Hematopoietic multipotent progenitor cell treated with erythropoietin and hydrocortisone succinate and interleukin-3 and kit ligand, for 17 days (in vitro differentiated cells): ENCODE results near the gene DUSP7.

Experiments used
- DNase-seq: peaks from one replicate; pipeline ENCODE4 v3.0.0-alpha.2; 2015; ENCODE audit warnings: low spot score

DUSP7 gene, protein sequence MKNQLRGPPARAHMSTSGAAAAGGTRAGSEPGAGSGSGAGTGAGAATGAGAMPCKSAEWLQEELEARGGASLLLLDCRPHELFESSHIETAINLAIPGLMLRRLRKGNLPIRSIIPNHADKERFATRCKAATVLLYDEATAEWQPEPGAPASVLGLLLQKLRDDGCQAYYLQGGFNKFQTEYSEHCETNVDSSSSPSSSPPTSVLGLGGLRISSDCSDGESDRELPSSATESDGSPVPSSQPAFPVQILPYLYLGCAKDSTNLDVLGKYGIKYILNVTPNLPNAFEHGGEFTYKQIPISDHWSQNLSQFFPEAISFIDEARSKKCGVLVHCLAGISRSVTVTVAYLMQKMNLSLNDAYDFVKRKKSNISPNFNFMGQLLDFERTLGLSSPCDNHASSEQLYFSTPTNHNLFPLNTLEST

DNA sequence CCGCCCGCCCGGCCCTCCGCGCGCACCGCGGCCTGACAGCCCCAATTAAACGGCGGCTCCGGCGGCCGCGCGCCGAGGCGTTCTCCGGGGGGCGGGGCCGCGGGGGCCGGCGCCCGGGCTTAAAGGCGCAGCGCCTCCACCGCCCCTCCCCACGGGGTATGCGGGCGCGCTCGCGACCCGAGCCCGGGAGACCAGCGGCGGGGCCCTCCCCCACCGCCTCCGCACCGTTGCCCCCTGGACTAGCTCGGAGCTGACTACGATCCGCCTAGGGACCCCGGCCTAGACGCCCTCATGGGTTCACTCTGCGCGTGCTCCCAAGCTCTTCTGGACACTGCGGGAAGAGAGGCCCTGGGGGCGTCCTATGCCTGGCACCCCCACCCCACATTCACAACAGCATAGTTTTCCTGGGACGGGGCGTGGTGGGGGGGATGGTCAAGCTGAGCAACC lies at the start of gene DUSP7:
Gene DUSP7 (minus strand): TSS at position 51 of the 447 bp plus-strand sequence. CDS start 205 bp downstream, outside the sequence.
- DNase-seq, result peak; percentile 67

DNA sequence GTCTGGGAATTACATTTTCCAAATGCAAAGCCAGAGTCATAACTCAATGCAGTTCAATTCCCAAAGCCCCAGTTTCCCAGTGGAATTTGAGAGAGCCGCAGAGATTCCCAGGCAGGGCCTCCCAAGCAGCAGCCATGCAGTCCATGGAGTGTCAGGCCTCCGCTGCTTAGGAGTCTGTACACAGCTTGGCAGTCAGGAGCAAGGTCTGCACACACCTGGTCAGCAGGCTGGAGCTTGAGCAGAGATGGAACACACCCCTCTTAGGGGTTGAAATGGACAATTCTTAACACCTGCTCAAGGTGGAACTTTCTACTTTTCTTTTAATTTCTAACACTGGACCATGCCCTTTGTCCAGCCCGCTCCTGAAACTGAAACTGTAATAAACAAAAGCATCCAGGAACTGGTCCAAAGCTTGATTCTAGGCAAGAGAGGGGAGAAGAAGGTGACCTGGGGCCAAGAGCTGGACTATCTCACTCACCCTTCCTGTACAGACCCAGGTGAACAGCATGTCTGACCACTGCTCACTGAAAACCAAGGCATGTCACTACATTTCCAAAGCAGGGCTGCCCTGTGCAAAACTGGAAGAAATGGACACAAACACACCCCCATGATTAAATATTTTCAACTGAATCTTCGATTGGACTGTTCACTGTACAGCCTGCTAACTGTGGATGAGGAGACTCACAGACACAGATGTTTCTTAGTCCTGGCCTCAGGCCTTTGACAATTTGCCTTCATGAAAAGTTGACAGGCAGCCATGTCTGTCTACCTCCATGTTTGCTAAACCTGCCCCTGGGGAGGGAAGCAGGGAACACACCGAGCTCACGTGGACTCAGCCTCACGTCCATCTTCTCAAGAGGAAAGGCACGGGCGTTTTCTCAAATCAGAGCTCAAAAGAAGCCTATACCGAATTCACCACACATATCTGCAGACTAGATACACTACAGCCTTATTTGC lies 48.6 kb upstream of the DUSP7 start:
- no peak for DNase-seq

DNA sequence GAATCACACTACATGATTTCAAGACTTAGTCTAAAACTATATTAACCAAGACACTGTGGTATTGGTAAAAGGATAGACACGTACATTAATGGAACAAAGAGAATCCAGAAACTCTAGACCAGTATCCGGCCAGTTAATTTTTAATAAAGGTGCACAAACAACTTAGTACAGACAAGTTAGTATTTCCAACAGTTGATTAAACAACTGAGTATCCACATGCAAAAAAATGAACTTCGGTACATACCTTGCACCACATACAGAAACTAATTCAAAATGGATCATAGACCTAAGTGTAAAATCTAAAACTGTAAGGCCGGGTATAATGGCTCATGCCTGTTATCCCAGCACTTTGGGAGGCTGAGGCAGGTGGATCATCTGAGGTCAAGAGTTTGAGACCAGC lies 46.6 kb upstream of the DUSP7 start:
- no peak for DNase-seq

DNA sequence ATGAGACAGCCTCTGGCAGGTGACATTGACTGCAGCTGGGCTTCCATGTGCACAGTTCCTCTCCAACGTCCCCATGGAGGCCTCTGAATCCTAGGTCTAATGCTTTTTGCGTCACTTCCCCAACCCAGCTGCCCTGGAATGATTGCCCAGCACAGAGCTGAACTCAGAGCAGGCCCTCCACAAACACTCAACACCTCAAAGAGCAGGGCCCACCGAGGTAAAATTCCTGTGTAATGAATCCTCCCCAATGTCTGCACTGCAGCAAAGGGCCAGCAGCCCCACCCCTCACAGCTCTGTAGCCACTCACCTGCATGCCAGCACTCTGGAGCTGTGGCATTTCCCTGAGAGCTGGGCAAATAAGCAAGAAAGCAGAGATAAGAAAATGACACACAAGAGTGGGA lies 42.6 kb upstream of the DUSP7 start:
- DNase-seq, result no peak

DNA sequence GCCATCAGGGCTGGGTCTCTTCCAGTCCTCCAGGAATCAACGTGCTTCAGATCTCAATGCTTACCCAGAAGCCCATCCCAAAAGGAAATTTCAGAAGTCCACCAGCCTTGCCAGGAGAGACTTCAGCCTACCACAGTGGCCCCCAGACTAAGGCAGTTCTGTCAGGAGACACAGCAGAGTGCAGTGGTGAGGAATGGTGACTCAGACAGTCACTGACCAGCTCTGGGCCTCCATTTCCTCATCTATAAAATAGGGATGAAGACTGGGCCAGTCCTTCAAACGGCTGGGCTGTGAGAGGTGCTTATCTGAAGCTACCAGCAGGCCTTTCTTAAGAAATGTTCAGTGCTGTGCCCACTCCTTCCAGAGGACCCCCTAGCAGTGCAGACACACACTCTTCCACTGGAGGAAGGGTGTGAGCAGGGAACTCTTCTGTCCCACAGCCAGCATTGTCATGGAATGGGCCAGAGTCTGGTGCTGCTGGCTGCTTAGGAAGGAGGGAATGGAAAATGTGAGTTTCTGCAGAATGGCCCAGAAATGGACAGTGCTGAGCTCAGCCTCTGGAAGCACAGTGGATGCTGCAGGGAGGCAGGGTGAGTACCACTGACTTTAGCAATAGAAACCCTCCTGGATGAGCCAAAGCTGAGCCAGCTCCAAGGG lies 41.6 kb upstream of the DUSP7 start:
- DNase-seq, result no peak

DNA sequence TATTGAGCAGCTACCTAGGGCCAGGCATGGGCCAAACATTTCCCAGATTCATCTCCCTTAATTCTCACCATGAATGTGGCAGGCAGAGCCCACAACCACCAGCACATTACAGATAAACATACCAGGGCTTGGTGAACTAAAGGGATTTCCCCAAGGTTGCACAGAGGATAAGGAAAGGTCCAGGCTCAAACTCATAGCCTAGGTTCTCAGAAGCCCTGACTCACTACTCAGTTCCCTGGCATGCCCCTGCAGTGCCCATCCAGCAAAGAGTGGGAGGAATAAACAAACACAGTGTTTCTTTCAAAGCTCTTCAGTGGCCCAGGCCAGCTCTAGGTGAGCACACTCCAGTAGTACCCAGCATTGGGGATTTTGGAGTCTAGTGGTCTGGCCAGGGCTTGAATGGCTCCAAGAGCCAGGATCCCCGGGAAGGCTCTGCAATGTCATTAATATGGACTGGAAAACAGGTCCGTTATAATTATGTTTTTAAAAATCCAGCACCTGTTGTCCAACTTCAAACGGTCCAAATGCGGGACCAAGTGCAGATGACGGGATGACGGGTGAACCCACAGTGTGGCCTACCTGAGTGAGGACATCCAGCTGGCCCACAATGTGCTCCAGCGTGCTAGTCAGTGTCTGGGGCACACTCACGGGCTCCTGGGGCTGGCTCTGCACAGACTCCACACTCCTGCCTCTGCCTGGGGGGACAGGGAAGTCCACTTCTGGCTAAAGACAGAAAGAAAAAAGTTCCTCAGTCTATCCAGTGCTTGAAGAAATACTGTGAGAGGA lies 39.8 kb upstream of the DUSP7 start:
- DNase-seq, result no peak

DNA sequence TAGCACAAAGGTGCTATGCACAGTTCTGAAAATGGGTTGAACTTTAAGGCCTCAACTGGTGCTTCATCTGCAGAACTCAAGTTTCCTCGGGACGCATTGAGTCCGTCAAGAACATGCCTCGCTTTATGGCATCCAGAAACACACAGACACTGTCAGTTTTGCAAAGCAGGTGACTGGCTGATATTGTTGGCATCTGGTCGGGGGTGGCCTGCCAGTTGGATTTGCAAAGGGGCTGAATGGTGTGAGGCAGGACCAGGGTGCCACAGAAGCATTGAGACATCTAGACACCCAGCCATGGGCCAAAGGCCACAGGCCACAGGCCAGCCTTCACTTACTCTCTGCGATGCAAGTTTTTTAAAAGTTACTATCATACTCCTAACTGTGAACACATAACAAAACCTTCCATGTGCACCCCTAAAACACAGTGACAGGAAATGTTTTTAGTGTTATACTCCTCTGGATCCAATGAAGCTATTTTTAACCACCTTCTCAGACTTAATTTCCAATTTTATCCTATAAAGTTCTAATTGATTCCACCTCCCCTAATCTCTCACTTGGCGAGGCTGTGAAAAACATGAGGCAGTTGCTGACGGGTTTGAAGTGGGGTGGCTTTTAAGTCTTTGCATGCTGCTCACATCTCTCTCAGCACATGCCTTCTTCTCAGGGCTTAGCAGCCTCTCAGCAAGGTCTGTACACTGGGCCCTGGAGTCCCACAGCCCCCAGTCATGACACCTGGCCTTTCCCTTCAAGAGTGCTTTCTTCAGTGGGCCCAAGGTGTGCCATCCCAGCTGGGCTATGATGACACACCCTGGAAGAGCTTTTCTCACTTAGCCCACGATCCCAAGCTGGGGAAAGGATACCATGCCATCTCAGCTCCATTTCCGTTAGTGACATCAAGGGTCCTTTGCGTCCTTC lies 38.5 kb upstream of the DUSP7 start:
- no peak for DNase-seq

DNA sequence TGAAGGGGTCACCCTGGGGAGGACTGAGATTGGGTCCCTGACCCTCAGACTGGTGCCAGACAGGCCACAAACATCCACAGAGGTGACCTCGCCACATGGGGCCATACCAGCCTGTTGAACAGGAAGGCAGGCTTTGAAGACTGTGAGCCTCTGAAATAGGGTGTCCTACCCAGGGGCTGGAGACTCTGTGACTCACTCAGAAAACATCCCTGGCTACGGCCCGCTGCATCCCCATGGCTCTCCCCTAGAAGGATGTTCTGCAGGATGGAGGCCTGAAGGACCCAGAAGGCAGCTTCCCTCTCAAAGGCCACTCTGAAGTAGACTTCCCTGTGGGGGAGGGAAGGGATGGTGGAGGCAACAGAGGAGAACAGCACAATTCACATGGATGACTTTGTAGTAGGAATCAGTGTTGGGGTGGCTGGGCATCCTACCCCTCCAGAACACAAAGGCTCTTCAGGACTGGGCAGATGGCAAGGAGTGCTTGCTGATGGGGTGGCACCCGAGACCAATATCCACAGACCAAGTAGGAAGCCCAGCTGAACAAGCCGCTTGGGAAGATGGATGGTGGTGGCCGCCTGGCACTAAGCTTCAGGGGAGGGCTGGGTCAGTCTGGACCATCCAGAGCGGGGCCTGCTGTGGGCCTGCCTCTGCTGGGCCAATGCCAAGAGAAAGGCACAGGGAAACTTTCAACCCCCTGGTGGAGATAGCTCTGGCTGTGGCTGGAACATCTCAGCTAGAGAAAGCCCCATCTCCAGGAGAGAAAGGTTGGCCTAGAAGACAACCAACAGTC lies 37.6 kb upstream of the DUSP7 start:
- no peak for DNase-seq

DNA sequence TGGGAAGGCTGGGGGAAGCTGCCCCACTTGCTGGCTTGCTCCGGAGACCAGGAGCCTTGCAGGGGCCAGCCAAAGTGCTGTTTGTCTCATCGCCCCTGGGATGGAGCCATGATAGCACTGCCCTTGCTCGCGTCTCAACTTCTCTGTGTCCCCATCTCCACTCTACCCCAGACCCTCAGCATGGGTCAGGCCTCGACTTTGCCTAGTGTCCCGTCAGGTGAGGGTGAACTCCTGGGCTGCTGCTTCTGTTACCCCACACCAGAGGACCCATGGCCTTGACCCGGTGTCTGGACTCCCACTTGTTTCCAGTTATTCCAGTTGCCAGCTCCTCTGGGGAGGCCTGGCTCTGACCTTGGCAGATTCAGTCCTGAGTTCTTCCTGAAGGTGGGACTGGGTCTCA lies 36.5 kb upstream of the DUSP7 start:
- no peak for DNase-seq

DNA sequence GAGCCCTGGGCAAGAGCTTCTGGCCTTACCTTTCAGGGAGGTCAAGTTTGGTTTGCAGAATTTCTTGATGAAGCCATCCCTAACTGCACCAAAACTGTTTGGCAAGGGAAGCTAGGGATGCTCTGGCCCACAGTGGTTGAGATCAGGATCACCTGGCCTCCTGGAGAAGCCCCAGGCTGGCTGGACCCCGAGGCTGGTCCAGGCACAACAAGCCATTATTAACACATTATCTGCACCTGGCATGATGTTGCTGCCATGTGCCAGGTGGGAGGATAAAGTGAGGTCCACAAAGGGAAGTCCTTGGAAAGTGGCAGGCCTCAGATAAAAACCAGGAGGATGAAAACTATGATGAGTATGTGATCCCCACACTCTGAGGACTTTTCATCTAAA lies 35.9 kb upstream of the DUSP7 start:
- no peak for DNase-seq

DNA sequence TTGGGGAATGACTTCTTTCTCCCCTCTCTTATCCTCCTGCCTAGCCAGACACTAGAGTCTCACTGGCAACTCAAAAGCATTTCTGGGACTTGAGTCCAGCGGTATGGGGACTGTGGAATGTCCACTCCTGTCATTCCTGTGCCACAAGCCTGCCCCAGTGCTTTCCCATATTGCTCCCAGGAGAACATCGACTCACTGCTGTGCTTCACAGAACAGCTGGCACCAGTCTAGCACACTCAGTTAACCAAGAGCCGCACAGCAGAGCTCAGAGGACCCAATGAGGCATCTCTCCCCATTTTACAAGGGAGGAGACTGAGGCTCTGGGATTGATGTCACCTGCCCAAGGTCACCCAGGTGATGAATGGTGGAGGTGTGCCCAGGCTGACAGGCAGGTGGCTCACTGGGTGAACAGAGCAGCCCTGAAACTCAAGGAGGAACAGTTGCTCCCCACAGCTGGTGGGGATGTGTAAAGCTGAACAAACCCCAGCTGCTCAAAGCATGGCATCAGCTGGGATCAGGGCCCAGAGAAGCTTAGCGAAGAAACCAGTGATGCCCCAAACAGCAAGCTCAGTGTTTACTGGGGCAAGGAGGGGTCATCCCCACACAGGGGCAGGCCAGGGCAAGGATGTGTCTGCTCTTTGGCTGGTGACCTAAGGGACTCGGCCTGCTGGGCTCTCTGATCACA lies 35.4 kb upstream of the DUSP7 start:
- DNase-seq, result no peak

DNA sequence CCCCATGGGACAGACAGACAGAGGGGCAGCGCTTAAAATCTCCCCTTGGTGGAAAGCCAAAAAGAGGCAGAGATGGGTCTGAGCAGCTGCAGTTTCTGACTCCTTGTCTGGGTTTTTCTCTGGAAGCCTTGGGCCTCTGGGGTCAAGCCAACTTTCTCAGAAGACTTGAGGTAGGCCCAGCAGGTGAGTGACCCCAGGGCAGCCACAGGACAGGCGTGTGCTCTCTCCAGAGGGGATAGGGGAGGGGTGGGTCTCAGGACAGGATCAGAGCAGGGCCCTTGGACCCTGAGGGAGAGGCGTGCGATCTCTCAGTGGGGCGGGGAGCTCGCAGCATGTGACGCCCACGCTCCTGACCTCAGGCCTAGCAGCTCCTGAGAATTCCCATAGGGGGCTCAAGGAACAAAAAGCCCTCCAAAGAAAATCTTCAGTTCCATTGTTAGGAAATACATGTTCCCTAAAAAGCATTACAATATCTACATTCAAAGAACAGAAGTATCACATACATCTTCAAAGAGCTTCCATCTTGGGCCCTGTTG lies 34.6 kb upstream of the DUSP7 start:
- DNase-seq, result no peak

DNA sequence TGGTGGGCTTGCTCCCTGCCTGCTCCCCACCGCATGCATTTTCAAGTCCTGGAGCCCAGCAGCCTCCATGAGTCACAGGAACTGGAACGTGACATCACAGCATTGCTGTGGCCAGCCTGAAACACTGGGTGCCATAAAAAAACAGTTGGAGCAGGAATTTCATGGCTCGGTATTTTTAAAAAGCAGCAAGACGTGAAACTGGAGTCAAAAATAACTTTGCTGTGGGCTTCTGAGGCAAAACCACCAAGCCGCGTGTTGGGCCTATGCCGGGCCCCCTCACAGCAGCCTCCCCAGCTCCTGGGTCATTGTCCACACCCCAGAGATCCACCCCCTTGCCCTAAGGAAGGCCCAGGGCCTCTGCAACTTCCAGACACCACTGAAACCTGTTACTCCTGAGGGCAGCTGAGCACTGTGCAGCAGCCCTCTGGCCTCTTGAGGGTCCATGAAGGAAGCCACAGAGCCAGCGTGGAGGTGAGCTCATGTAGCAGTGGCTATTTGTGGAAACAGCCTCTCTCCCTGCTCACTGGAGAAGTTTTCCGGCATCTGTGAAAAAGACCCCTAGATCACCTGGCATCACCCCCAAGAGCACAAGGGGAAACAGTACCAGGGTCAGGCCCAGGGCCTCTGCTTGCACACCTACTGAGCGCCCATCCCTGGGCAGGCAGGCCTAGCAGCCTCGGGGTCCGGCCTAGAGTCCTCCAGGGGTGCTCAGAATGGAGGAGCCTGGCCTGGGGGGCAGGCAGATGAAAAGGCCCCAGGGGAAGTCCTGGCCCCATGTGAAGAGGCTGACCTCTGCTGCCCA lies 34.0 kb upstream of the DUSP7 start:
- no peak for DNase-seq

DNA sequence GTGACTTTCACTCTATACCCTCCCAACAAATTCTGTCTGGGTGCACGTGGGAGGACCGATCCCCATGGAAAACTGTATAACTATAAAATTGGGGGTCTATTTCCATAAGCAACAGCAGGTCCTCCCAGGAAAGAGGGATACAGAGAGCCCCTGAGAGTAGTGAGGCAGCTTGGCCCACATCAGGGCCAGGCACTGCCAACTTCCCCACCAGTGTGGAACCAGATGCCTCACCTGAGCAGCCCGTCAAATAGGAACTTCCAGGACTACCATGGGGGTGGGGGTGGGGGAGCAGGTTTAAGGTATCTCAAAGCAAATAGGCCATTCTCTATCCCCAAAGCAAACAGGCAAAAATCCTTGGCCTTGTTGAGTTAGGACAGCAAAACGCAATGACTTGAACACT lies 33.3 kb upstream of the DUSP7 start:
- no peak for DNase-seq

DNA sequence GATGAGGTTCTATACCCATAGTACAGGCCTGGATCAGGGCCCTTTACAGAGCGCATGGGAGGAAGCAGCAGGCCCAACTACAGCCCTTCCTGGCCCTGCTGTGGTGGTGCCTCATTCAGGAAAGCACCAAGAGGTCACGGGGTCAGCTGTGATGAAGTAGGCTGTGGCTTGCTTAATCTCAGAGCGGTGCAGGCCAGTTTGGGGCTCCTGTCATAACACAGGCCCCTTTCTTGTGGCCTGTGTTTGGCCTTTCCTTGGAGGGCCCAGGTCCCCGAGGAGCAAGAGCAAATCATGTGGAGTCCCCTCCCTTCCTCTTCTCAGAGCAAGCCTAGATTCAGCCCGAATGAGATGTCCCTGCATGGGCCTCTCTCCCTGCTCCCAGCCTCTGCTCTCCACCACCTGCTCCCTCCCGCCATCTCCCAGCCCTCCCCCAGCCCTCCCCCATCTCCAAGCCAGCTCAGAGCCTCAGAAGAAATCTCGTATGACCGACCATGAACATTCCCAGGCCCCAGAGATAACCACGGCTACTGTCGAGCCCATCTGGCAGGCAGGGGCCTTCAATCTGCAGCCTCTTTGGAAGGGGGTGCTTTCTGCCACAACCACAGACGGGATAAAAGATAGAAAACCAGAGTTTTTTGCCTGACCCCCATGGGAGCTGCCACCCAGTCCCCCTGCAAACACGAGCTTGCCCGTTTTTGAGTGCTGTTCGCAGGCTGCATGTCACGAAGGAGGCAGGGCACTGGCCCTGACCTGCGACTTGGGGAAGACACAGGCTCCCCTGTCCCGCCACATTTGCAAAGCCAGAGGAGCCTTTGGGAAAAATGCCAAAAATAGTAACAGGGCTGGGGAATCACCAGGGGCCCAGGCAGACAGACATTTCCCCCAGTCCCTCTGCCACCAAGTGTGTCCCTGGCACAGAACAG lies 32.3 kb upstream of the DUSP7 start:
- no peak for DNase-seq

DNA sequence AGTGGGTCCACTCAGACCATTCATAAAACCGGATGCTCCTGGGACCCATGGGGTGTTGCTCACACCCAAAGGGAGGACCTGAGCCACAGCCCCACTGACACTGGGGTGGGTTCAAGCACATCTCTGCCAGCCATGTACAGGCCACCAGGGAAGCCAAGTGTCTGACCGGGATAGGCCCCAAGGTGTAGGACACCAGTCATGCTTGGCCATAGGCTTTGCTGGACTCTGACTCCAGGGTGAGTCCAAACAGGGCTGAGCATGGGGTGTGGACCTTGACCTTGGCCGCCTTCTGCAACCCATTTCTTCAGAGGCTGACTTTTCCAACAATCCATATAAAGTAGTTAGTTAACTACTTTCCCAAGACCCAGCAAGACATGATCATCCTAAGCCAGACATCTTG lies 31.4 kb upstream of the DUSP7 start:
- no peak for DNase-seq
